Left lung (tissue), 10 donors: ENCODE measurements around the gene CTIF. TPM values are rescaled to one million over a fixed set of nuclear protein-coding genes. Genes with fewer than 3 reads are reported as not detected.
"Not testable (repeated sequence)": the region's sequence is repeated elsewhere in the genome, so short reads cannot be mapped to it uniquely, and the experiment has no call there.

ENCODE experiments used
- ATAC-seq: fragments of 200-7000 bp; cut with Tn5 transposase; one replicate; pipeline ENCODE4 v1.9.1; 2020; ENCODE audit warnings: moderate library complexity
- DNase-seq, 4 donors: peaks; one replicate each; pipeline ENCODE4 v3.0.0-alpha.2; 2013 to 2020
- H3K27ac ChIP-seq, 2 donors: fragments of 200-600 bp; sonication (generic) in 1 of 2; one replicate each; pipeline versions ENCODE4 v1.5.0 to v1.8.0; 2020 to 2021
- H3K27me3 ChIP-seq, 2 donors: fragments of 200-600 bp; sonication (generic) in 1 of 2; one replicate each; pipeline versions ENCODE4 v1.5.0 to v1.8.0; 2020 to 2021
- H3K36me3 ChIP-seq, 2 donors: fragments of 200-600 bp; sonication (generic) in 1 of 2; one replicate each; pipeline versions ENCODE4 v1.5.0 to v1.8.0; 2020 to 2021
- H3K4me1 ChIP-seq, 2 donors: fragments of 200-600 bp; one replicate each; pipeline ENCODE4 v1.8.0; 2021
- H3K4me3 ChIP-seq, 2 donors: fragments of 200-600 bp; sonication (generic) in 1 of 2; one replicate each; pipeline versions ENCODE4 v1.5.0 to v1.8.0; 2020 to 2021; ENCODE audit warnings: mild to moderate bottlenecking in 1 of 2
- H3K9me3 ChIP-seq, 2 donors: fragments of 200-600 bp; sonication (generic) in 1 of 2; one replicate each; pipeline versions ENCODE4 v1.5.0 to v1.8.0; 2020 to 2021
- intact Hi-C, 2 donors: fragments of 100-400 bp; cut with DNase I; formaldehyde crosslinking; loops; one replicate each; pipeline versions ENCODE4 v1.11.2 to v1.14.2; 2022
- polyA plus RNA-seq, 6 donors: library from polyadenylated mRNA; unstranded; fragments of 120-200 nt; gene quantifications; one replicate each; pipeline ENCODE4 v1.2.1, GENCODE V29; 2013; ENCODE audit not compliant: insufficient read length in 6 of 6
- total RNA-seq, 2 donors: library from RNA; stranded (reverse); fragmentation: NEBNext Ultra II Directional; extraction: Animal tissue kit (Norgen Biotek cat#: 25700); gene quantifications; one replicate each; pipeline ENCODE4 v1.2.1, GENCODE V29; 2021
- TF ChIP-seq, protein P1 (sequence below), 2 donors: fragments of 200-600 bp; sonication (generic) in 1 of 2; IDR thresholded peaks; one replicate each; pipeline versions ENCODE4 v1.5.0 to v1.8.0; 2021; ENCODE audit warnings: antibody characterized with exemption in 2 of 2
- donor health status: DM: no; HTN: yes; CAD: no.
- donor health status: DM: no; HTN: no; CAD: no.

CTIF gene
- total and polyA plus RNA-seq, 8 donors: 24.9 to 46.1 (median 34.9) TPM

DNA sequence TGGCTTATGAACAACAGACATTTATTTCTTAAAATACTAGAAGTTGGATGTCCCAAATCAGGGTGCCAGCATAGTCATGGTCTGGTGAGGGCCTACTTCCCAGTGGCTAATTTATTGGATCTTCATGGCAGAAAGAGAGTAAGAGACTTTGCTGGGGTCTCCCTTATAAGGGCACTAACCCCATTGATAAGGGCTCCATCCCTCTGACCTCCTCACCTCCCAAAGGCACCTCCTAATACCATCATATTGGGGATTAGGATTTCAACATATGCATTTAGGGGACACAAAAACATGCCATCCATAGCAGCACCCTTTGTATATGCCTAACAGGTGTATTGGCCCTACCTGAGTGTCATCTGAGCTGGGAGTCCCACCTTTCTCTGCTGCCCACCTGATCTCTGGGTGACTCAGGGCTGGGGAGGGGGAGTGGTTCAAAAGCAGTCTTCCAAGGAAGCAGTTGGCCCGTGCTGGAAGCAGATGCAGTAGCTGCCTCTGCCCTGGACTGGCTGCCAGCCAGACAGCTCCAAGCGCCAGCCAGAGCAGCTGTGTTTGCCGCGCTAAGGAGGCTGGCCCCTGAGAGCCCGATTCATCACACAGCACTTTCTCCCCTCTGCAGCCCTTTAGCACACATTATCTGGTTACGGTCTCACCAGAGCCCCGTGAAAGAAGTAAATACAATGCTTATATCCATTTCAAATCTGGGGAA lies 327.4 kb downstream of the CTIF start:
- H3K4me3 ChIP-seq: no peak overlapping the region
- H3K27me3 ChIP-seq: no peaks in the 10 kb centered on the region
- H3K4me1 ChIP-seq: peaks cover 0 to 10% of the 10 kb centered on the region in 2 donors
- intact Hi-C loops: no loop called here
- ATAC-seq (peak; percentile 46), DNase-seq (peak in 1 of 4 donors; percentile 81)
- no peak overlapping the region for H3K27ac ChIP-seq
- H3K9me3 ChIP-seq: peaks cover 0 to 5% of the 10 kb centered on the region in 2 donors
- H3K36me3 ChIP-seq: no peaks in the 10 kb centered on the region
- TF ChIP-seq, protein P1, sequence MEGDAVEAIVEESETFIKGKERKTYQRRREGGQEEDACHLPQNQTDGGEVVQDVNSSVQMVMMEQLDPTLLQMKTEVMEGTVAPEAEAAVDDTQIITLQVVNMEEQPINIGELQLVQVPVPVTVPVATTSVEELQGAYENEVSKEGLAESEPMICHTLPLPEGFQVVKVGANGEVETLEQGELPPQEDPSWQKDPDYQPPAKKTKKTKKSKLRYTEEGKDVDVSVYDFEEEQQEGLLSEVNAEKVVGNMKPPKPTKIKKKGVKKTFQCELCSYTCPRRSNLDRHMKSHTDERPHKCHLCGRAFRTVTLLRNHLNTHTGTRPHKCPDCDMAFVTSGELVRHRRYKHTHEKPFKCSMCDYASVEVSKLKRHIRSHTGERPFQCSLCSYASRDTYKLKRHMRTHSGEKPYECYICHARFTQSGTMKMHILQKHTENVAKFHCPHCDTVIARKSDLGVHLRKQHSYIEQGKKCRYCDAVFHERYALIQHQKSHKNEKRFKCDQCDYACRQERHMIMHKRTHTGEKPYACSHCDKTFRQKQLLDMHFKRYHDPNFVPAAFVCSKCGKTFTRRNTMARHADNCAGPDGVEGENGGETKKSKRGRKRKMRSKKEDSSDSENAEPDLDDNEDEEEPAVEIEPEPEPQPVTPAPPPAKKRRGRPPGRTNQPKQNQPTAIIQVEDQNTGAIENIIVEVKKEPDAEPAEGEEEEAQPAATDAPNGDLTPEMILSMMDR (IDR thresholded peaks at IDR 0.05): no peak

- DNase-seq (no peak), ATAC-seq (no peak)
- TF ChIP-seq, protein P1 (IDR thresholded peaks at IDR 0.05): no peak
- no peak overlapping the region for H3K4me3 ChIP-seq
- H3K4me1 ChIP-seq: peaks cover 0 to 10% of the 10 kb centered on the region in 2 donors
- intact Hi-C loops: no loop called here
- no peaks in the 10 kb centered on the region for H3K27me3 ChIP-seq
- no peak overlapping the region for H3K27ac ChIP-seq
- peaks cover 0 to 5% of the 10 kb centered on the region in 2 donors for H3K9me3 ChIP-seq
- no peaks in the 10 kb centered on the region for H3K36me3 ChIP-seq
Observed at GRCh38 chr18:48866856-48867255, 328.0 kb downstream of the CTIF start.

DNA sequence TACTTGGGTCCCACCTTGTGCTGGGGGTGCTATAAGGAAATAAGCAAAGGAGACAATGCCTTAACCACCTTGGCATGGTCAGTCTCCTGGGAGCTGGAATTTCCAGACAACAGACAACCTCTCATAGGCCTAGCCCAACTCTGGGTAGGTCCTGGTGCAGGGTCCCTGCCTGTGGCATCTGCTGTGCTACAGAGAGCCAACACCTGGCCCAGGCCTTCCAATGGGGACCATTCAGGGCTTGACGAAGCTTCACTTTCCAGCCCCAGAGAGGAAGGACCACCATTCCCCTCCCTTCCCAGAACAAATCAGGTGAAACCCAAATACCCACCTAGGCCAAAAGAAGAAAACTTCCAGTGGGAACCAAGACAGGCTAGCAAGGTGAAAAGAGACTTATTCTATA lies 329.1 kb downstream of the CTIF start:
- TF ChIP-seq, protein P1 (IDR thresholded peaks at IDR 0.05): no peak
- no peak overlapping the region for H3K27ac ChIP-seq
- peaks cover 6 to 18% of the 10 kb centered on the region in 2 donors for H3K4me1 ChIP-seq
- H3K27me3 ChIP-seq: no peaks in the 10 kb centered on the region
- intact Hi-C loops: no loop called here
- no peak overlapping the region for H3K4me3 ChIP-seq
- H3K36me3 ChIP-seq: no peaks in the 10 kb centered on the region
- DNase-seq (no peak), ATAC-seq (no peak)
- H3K9me3 ChIP-seq: peaks cover 0 to 5% of the 10 kb centered on the region in 2 donors

DNA sequence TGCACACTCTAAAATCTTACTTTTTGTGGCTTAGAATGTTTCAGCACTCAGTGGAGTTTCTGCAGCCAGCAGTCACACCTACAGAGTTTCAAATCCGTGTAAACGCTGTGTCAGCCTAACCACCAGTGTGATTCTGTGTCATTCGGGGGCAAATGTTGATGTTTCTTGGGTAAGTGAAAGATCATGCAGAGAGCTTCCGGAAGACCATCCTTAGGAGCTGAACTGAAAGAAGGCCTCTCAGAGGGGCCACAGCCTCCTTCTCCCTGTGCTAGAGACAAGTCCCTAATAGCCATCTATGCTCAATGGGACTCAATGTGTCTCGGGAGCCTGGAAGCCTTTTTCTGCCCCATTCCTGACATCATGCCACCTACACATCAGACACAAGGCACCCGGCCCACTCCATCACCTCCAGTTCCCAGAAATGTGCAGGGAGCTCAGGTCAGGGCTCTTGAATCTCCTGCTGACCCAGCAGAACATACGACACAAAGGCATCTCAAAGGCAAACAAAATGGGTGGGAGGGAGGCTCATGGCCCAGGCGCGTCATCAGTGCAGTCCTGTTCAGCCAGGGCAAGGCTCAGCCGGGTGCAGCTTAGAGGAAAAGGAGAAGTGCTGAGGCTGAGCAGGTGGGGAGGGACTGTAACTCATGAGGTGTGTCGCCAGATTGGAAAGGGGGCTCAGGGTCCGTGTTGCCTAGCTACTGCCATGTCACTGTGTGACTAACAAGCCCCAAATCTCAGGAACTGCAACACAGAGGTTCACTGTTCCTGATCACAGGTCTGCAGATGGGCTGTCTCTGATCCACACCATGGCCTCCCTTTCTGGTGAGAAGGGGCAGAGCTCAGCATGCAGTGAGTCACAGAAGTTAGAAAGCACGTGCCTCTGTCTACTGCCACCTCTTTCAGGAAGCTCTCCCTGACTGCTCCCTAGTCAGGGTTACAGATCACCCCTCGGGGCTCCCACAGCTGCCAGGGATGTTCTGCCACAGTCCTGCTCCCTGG lies 329.9 kb downstream of the CTIF start:
- H3K9me3 ChIP-seq: peaks cover 0 to 5% of the 10 kb centered on the region in 2 donors
- H3K4me3 ChIP-seq: no peak overlapping the region
- DNase-seq (no peak), ATAC-seq (peak; percentile 46)
- H3K36me3 ChIP-seq: no peaks in the 10 kb centered on the region
- H3K4me1 ChIP-seq: peaks cover 8 to 25% of the 10 kb centered on the region in 2 donors
- no peaks in the 10 kb centered on the region for H3K27me3 ChIP-seq
- intact Hi-C loops: no loop called here
- TF ChIP-seq, protein P1 (IDR thresholded peaks at IDR 0.05): no peak
- no peak overlapping the region for H3K27ac ChIP-seq

- Histone ChIP-seq H3K4me3 (no peak overlapping the region), H3K4me1 (peaks cover 8 to 29% of the 10 kb centered on the region in 2 donors), H3K27ac (no peak overlapping the region), H3K36me3 (no peaks in the 10 kb centered on the region), H3K27me3 (no peaks in the 10 kb centered on the region), H3K9me3 (peaks cover 0 to 5% of the 10 kb centered on the region in 2 donors)
- TF ChIP-seq, protein P1 (IDR thresholded peaks at IDR 0.05): no peak
- ATAC-seq (no peak), DNase-seq (no peak)
- intact Hi-C loops: no loop called here
Observed at GRCh38 chr18:48869591-48869990, 330.8 kb downstream of the CTIF start.

GRCh38 chr18:48870926-48871325 lies 332.1 kb downstream of the CTIF start:
- DNase-seq, ATAC-seq, H3K9me3 ChIP-seq, H3K36me3 ChIP-seq, H3K27me3 ChIP-seq, intact Hi-C loops, H3K4me3 ChIP-seq, H3K27ac ChIP-seq: not testable (repeated sequence)
- H3K4me1 ChIP-seq: peaks cover 8 to 29% of the 10 kb centered on the region in 2 donors
